HG02759 (cell line): ENCODE data around the gene NLRP6.
"Not testable (repeated sequence)": the region's sequence is repeated elsewhere in the genome, so short reads cannot be mapped to it uniquely, and the experiment has no call there.

Source experiments
- ATAC-seq: cut with Tn5 transposase; IDR thresholded peaks from one replicate; pipeline ENCODE4 v1.9.1; 2021; ENCODE audit warnings: mild to moderate bottlenecking, moderate library complexity; ENCODE audit not compliant: unreplicated experiment

NLRP6 gene

DNA sequence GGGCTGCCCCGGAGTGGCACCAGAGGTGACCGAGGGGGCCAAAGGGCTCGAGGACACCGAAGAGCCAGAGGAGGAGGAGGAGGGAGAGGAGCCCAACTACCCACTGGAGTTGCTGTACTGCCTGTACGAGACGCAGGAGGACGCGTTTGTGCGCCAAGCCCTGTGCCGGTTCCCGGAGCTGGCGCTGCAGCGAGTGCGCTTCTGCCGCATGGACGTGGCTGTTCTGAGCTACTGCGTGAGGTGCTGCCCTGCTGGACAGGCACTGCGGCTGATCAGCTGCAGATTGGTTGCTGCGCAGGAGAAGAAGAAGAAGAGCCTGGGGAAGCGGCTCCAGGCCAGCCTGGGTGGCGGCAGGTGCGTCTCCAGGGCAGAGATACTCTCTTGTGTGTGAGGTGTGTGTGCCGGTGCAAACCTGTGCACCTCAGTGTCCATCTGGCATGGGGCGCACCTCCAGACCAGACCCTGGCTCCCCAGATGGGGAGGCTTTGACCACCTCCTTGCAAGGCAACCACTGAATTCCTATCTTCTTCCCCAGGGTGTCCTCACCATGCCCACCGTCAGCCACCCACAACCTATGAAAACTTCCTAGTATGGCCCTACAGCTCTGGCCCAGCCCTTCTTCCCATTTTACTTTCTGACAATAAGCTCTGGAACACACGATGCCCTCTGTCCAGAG is 3.4 kb downstream of the NLRP6 start:
- ATAC-seq, result no peak

DNA sequence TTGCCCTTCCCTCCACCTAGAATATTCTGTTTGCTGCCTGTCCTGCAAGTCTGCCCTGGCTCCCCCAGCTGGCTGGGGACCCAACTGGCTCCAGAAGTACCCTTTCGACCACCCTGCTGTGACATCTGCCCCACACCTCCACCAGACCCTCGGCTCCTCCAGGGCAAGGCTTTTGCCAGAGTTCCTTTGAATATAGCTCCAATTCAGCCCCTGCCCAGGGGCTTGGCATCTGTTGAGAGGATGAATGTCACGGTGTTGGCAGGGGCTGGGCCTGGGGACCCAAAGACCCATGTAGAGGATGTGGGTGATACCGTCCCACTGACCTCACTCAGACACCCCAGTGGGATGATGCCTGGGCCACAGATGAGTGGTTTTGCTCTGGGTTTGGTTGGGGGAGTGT is 4.0 kb downstream of the NLRP6 start:
- no peak for ATAC-seq

DNA sequence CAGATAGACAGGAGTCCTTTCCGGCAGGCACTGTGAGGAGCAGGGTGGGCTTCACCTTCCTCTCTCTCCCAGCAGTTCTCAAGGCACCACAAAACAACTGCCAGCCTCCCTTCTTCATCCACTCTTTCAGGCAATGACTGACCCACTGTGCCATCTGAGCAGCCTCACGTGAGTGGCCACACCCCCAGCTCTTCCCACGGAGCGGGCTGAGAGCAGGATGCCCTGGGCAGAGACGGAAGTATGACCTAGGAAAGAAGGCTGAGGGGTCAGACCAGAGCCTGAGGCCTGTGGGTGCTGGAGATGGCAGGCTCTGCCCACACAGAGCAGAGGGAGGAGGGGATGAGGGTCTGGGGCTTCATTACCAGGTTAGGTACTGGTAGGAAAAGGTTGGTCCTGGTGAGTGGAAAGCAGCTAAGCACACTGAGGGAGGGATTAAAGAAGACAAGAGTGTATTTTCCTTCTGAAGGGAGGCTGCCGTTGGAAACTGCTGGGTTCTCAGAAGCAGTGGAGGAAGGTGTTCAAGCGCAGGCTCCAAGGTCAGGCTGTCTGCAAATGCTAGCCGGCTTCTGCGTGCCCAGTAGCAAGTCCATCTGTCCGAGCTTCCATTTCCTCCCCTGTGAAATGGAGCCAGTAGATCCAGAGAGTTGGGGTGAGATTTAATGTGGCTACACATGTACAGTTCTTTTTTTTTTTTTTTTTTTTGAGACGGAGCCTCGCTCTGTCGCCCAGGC is 4.6 kb downstream of the NLRP6 start:
- no peak for ATAC-seq

DNA sequence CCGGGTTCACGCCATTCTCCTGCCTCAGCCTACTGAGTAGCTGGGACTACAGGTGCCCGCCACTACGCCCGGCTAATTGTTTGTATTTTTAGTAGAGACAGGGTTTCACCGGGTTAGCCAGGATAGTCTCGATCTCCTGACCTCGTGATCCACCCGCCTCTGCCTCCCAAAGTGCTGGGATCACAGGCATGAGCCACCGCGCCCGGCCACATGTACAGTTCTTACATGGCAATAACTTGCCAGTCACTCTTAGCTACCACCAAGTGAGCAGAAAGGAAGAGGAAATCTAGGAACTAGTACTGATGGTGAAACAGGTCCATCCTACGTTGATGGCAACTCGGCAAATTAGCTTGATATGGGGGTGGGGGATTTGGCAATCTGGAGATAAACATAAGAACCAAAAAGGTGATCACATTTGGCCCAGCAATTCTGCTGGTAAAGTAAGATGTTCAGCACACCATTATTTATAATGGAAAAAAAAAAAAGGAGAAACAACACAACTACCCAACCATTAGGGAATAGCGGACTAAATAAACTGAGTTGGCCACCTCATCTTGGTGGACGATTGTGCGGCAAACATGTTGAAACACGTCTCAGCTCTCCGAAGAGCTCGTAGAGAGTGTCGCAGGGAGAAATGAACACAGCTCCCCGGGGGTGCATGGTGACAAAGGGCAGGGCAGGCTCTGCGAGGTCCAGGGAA is 5.3 kb downstream of the NLRP6 start:
- no peak for ATAC-seq

DNA sequence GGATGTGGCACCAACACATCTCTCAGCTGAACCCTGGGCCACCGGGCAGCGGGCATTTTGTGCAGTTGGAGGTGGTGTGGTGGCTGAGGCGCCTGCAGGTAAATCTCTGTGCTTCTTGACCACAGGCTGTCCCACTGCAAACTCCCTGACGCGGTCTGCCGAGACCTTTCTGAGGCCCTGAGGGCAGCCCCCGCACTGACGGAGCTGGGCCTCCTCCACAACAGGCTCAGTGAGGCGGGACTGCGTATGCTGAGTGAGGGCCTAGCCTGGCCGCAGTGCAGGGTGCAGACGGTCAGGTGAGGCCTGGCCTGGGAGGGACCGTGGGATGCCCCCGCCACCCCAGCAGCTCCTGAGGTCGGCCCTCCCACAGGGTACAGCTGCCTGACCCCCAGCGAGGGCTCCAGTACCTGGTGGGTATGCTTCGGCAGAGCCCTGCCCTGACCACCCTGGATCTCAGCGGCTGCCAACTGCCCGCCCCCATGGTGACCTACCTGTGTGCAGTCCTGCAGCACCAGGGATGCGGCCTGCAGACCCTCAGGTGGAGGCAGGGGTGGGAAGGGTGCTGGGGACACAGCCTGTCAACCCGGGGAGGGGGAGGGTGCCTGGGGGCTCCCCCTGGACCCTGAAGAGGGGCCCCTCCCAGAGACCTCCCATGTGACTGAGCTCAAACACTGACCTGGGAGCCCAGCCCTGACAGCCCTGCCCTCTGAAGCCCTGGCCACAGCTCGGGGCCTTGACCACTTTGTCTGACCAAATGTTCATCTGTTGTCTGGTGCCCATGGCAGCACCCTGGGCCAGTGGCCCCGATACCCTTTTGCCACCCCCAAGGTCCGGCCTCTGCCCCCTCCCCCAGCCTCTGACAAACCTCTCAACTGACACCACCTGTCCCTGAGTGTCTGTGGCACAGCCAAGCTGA is 6.2 kb downstream of the NLRP6 start:
- ATAC-seq, result no peak

DNA sequence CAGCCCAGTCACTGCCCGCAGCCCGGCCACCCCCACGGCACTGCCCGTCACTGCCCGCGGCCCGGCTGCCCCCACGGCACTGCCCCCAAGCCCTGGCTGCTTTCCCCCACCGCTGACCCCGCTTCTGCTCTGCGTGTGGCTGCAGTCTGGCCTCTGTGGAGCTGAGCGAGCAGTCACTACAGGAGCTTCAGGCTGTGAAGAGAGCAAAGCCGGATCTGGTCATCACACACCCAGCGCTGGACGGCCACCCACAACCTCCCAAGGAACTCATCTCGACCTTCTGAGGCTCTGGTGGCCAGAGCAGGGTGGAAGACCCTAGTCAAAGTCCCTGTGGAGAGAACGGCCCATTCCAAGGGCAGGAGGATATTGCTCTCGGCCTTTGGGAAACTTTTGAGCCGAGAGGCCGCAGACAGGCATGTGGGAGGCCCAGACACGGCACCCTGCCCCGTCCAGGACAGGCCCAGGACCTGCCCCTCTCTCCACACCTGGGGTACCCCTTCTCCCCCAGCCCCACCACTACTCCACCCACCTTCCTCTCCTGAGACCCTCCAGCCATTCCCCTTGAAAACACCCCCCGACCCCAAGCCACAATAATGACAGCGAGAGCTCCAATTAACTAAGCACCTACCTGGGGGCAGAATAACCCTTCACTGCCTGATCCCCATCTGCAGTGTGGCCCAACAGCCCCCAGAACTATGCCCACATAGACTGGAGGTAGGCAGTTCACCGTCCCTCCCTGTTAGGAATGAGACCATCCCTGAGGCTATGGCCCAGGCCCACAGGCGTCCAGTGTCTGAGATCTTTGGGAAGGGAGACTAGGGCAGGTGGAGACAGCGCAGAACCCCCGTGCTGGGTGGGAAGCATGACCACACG is 7.0 kb downstream of the NLRP6 start:
- no peak for ATAC-seq

DNA sequence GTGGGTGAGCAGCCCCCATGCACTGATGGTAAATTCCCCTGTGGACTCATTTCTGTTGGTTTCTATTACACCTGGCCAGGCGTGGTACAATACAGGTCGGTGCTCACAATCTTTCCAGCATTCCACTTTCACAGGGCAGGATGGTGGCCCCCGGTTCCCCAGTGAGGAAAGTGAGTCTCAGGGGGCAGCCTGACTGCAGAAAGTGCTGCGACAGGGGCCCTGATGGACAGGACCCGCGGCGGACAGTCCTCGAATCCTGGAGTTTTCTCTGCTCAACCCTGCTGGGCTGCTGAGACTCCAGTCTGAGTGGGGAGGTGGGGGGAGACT is 7.7 kb downstream of the NLRP6 start:
- no peak for ATAC-seq

DNA sequence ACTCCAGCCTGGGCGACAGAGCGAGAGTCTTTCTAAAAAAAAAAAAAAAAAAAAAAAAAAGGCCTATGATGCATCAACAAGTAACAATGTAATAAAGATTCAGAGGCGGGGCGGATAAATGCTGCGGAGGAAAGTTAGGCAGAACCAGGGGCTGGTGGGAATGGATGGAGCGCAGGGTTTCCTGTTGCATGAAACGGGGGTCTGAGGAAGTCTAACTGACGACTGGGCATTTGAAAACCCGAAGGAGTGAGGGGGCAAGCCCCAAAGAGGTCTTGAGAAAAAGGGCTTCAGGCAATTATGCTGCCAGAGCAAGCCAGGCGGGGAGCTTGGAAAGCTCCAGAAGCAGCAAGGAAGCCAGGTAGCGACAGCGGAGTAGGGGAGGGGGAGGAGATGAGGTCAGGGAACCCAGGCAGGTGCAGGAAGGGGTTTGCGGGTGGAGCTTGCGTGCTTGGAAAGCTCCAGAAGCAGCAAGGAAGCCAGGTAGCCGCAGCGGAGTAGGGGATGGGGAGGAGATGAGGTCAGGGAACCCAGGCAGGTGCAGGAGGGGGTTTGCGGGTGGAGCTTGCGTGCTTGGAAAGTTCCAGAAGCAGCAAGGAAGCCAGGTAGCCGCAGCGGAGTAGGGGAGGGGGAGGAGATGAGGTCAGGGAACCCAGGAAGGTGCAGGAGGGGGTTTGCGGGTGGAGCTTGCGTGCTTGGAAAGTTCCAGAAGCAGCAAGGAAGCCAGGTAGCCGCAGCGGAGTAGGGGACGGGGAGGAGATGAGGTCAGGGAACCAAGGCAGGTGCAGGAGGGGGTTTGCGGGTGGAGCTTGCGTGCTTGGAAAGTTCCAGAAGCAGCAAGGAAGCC is 9.0 kb downstream of the NLRP6 start:
- not testable (repeated sequence) for ATAC-seq

DNA sequence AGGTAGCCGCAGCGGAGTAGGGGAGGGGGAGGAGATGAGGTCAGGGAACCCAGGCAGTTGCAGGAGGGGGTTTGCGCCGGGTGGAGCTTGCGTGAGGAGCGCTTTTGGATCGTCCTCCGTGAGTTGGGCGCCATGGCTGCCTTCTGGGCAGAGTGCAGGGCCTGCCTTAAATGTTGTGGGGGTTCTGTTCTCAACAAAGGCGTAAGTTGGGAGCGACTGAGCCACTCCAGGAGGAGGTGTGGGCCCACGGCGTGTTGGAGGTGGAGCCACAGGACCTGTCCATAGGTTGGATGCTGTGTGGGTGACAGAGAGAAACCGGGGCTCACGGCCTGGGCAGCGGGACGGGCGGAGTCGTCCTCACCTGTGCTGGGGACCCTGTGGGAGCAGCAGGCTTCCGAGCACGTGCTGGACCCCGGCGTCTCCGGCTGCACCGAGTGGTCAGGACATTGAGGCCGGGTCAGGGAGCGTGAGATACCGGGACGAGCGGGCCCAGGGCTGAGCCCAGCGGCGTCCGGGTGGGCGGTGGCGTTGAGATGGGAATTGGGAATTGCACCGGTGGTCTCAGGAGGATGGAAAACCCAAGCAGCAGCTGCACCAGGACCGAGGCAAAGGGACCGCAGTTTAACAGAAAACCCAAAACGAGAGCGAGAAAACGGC is 9.7 kb downstream of the NLRP6 start:
- no peak for ATAC-seq

DNA sequence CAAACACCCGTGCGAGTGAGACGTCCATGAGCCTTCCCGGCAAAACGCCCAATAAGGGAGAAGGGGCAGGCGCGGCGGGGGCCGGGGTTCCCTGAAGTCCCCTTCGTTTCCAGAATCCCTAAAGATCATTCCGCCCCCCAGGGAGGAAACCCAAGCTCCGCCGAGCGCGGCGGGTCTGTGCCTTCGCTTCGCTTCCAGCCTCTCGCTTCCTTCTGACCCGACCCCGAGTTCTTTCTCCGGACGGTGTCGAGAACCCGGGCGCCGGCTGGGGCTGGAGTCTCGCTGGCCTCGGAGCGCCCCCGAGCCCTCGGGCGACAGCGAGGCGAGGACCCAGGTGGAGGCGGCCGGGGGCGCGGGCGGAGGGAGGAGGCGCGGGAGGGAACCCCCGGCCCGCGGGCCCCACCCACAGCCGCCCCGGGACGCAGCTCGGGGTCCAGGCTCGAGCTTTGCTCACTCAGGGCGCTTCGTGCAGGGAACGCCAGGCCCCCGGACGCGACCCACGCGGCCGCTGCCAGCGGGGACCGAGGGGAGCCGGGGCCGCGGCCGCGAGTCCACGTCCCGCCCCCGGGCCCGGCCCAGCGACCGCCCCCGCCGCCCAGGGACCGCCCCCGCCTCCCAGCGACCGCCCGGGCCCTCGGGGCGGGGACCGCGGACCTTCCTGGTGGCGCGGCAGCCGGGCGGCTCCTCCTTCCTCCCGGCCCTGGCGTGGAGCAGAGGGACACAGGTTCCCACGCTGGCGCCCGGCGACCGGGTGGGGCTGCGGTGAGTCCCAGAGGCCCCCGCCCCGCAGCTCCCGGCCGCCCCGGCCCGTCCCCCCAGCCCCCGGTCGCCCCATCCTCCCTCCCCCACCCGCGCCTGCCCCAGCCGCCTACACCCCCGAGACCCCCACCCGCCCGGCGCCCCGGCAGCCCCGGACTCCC is 10.5 kb downstream of the NLRP6 start, which contains the start of gene PGGHG:
PGGHG (plus strand) TSS at position 649 of the 920 bp plus-strand sequence. CDS start 691 bp downstream, outside the sequence.
- peak; percentile 76 for ATAC-seq

DNA sequence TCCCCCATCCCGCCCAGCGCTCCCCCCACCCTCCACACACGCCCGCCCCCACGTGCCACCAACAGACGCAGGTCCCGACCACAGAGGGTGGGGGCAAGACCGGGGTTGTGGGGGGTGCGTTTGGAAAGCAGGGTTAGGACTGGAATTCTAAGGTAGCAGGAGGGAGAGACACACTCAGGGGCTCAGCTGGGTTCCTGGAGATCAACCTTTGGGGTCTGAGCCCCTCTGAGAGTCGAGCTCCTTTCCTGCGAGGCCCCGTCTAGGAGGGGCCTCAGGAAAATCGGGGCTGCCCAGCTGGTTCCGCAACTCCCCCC is 11.1 kb downstream of the NLRP6 start:
- no peak for ATAC-seq

DNA sequence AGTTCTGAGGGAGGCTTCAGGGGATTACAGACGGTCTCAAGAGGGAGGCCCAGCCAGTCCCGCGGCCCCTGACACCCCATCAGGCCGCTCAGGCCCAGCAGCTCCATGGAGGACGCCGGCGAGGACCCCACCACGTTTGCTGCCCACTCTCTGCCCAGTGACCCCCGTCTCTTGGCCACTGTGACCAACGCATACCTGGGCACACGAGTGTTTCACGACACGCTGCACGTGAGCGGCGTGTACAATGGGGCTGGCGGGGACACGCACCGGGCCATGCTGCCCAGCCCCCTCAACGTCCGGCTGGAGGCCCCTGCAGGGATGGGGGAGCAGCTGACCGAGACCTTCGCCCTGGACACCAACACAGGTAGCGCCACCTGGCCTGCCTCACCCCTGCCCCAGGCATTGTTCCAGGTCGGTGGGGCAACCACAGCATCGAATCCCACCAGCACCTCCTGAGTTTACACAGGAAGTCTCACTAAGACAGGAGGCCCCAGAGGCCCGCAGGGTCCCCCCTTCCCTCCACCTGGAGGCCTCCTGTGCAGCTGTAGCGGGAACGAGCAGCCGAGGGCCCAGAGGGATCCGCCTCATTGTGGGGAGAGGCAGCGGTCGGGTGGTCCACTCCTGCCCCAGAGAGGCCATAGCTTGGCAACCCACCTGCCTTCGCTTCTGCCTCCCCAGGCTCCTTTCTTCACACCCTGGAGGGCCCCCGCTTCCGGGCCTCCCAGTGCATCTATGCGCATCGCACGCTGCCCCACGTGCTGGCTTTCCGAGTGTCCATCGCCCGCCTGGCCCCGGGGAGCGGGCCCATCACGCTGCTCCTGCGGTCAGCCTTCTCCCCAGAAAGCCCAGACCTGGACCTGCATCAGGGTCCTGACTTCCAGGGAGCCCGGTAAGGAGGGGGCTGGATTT is 11.8 kb downstream of the NLRP6 start:
- ATAC-seq, result no peak

DNA sequence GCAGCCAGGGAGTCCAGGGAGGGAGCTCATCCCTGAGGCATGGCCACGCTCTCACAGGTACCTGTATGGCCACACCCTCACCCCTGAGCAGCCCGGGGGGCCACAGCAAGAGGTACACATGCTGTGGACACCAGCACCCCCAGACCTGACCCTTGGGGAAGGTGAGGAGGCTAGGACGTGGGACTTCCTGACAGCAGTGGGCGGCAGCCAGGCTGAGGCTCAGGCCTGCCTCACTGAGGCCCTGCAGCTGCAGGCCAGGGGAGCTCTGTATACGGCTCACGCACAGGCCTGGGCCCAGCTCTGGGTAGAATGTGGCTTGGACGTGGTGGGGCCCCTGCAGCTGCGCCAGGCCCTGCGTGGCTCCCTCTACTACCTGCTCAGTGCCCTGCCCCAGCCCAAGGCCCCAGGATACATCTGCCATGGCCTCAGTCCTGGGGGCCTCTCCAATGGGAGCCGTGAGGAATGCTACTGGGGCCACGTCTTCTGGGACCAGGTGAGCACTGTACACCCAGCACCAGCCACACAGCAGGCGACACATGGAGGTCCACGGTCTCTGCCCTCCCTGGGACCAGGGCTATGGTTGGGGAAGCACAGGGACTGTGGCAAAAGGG is 12.5 kb downstream of the NLRP6 start:
- no peak for ATAC-seq

DNA sequence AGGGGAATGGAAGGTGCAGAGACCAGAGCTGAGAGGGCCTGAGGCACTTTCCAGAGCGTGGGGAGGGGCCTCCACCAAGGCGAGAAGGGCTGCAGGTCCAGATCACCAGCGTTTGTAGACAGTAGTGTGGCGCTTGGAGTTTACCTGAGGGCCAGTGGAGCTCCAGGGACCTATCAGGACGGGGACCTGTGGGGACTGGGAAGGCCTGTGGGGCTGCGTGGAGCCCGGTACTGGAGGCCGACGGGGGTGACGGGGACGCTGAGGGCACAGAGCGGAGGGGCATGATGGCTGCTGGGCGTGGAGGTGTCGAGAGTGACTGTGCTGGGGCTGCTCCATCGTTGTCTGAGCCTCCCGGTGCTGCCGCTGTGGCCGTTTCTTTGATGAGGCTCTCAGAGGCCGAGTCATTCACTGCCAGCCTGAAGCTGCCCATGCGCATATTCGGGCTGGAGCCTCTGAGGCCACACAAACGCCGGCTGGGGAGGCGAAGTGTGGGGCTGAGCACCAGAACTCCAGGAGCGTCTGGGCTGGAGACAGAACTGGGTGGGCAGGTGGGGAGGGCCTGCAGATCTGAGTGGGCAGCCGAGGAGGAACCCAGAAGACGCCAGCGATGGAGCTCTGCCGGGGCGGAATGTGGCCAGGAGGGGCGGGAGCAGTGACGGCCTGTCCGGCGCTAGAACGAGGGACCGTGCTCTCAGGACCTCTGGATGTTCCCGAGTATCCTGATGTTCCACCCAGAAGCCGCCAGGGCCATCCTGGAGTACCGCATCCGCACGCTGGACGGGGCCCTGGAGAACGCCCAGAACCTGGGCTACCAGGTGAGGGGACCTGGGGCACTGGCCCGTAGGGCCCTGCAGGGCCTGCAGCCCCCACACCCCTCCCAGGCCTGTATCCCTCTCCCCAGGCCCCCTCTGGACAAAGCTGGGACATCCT is 13.3 kb downstream of the NLRP6 start:
- ATAC-seq, result no peak
